Measurements from ENCODE around the gene CTNNA2. TPM values are rescaled to one million over a fixed set of nuclear protein-coding genes. Genes with fewer than 3 reads are reported as not detected.

Gene CTNNA2
- polyA plus RNA-seq, 1 of the 3 experiments (the other 2 are of a cell fraction), result 0.30 TPM

- H3K9me2 ChIP-seq, result no peaks in the 10 kb centered on the region
- no peaks in the 10 kb centered on the region for H3K27me3 ChIP-seq (ENCODE audit: insufficient read depth)
- WGBS (ENCODE audit: low lambda C conversion rate), result 23% methylated on average over 2 of the region's 2 CpGs
- H3K9ac ChIP-seq, result no peak overlapping the region
- no peak overlapping the region for H3K4me2 ChIP-seq
- no peaks in the 10 kb centered on the region for H3K4me1 ChIP-seq (ENCODE audit: control insufficient read depth in 1 of 2, insufficient read depth in 2 of 2, low read depth in 1 of 2, low read length in 1 of 2)
- H3K79me2 ChIP-seq (ENCODE audit: insufficient read depth), result no peaks in the 10 kb centered on the region
- H3K27ac ChIP-seq (ENCODE audit: low read depth in 2 of 2, low read length in 1 of 2), result no peak overlapping the region
- H2AFZ ChIP-seq (ENCODE audit: low read depth), result no peak overlapping the region
- ChIA-PET POLR2A (no interaction called here), CTCF (no interaction called here)
- H3K36me3 ChIP-seq (replicated peaks in 1 of 2; ENCODE audit: control insufficient read depth in 1 of 2, insufficient read depth in 2 of 2, low read length in 1 of 2), result no peaks in the 10 kb centered on the region
- H3K9me3 ChIP-seq, result peaks cover 5% of the 10 kb centered on the region; the same call in 1 of the 2 replicates
- no peaks in the 10 kb centered on the region for H3F3A ChIP-seq (replicated peaks; ENCODE audit: insufficient read depth)
- no peak for DNase-seq
- no peak overlapping the region for H3K4me3 ChIP-seq (ENCODE audit: low read depth in 2 of 2, low read length in 1 of 2)
- TF ChIP-seq ELF1 (IDR thresholded peaks at IDR 0.05), result no peak
- no peak for TF ChIP-seq ZBTB33 (IDR thresholded peaks at IDR 0.05; ENCODE audit: borderline replicate concordance, low read depth)
- no peak for TF ChIP-seq RXRA (IDR thresholded peaks at IDR 0.05; ENCODE audit: borderline replicate concordance, low read depth)
- TF ChIP-seq PBX3 (IDR thresholded peaks at IDR 0.05), result no peak
- TF ChIP-seq GABPA (IDR thresholded peaks at IDR 0.05; ENCODE audit: low read depth), result no peak
- no peak for TF ChIP-seq FOXJ3 (CRISPR knock-in tag; IDR thresholded peaks at IDR 0.05)
- H4K20me1 ChIP-seq (ENCODE audit: insufficient read depth), result no peaks in the 10 kb centered on the region
Observed at GRCh38 chr2:80591233-80591632, 1078.4 kb downstream of the CTNNA2 start.

- ChIA-PET CTCF (no interaction called here), POLR2A (no interaction called here)
- H3K4me3 ChIP-seq (ENCODE audit: low read depth in 2 of 2, low read length in 1 of 2), result no peak overlapping the region
- no peak overlapping the region for H2AFZ ChIP-seq (ENCODE audit: low read depth)
- no peaks in the 10 kb centered on the region for H3F3A ChIP-seq (replicated peaks; ENCODE audit: insufficient read depth)
- H3K9me3 ChIP-seq, result peaks cover 5% of the 10 kb centered on the region; the same call in 1 of the 2 replicates
- H3K27me3 ChIP-seq (ENCODE audit: insufficient read depth), result no peaks in the 10 kb centered on the region
- no peak overlapping the region for H3K4me2 ChIP-seq
- no peaks in the 10 kb centered on the region for H3K79me2 ChIP-seq (ENCODE audit: insufficient read depth)
- TF ChIP-seq JUND (IDR thresholded peaks at IDR 0.05) (no peak), USF2 (IDR thresholded peaks at IDR 0.05; ENCODE audit: borderline replicate concordance, low read depth, low read length) (no peak), CTCF (IDR thresholded peaks at IDR 0.05) (no peak), RFX5 (IDR thresholded peaks at IDR 0.05; ENCODE audit: low read length) (no peak), USF1 (IDR thresholded peaks at IDR 0.05; ENCODE audit: borderline replicate concordance, low read depth) (no peak), TEAD4 (IDR thresholded peaks at IDR 0.05; ENCODE audit: borderline replicate concordance, insufficient read depth) (no peak), ELF1 (IDR thresholded peaks at IDR 0.05) (no peak), RCOR1 (IDR thresholded peaks at IDR 0.05; ENCODE audit: low read length) (no peak), GATA2 (CRISPR knock-in tag; IDR thresholded peaks at IDR 0.05) (no peak), PBX3 (IDR thresholded peaks at IDR 0.05) (no peak), CHD2 (IDR thresholded peaks at IDR 0.05; ENCODE audit: low read length, partially characterized antibody) (no peak), MEF2A (IDR thresholded peaks at IDR 0.05; ENCODE audit: borderline replicate concordance, low read depth) (no peak), FOXM1 (IDR thresholded peaks at IDR 0.05; ENCODE audit: low read depth) (no peak), SIN3A (IDR thresholded peaks at IDR 0.05; ENCODE audit: borderline replicate concordance, low read depth, low read length) (no peak), YY1 (IDR thresholded peaks at IDR 0.05; ENCODE audit: low read depth) (no peak), RAD21 (IDR thresholded peaks at IDR 0.05; ENCODE audit: low read length) (no peak), EZH2phosphoT487 (IDR thresholded peaks at IDR 0.05; ENCODE audit: borderline replicate concordance, low read depth) (no peak), FOXJ3 (CRISPR knock-in tag; IDR thresholded peaks at IDR 0.05) (no peak)
- H4K20me1 ChIP-seq (ENCODE audit: insufficient read depth), result no peaks in the 10 kb centered on the region
- no peaks in the 10 kb centered on the region for H3K36me3 ChIP-seq (replicated peaks in 1 of 2; ENCODE audit: control insufficient read depth in 1 of 2, insufficient read depth in 2 of 2, low read length in 1 of 2)
- DNase-seq, result no peak
- H3K27ac ChIP-seq (ENCODE audit: low read depth in 2 of 2, low read length in 1 of 2), result no peak overlapping the region
- H3K9me2 ChIP-seq, result no peaks in the 10 kb centered on the region
- H3K9ac ChIP-seq, result no peak overlapping the region
- WGBS (ENCODE audit: low lambda C conversion rate), result 24% methylated on average over 2 of the region's 2 CpGs
- H3K4me1 ChIP-seq (ENCODE audit: control insufficient read depth in 1 of 2, insufficient read depth in 2 of 2, low read depth in 1 of 2, low read length in 1 of 2), result no peaks in the 10 kb centered on the region
Observed at GRCh38 chr2:80592106-80592505, 1079.3 kb downstream of the CTNNA2 start.

Data from SK-N-SH (cell line).